ENCODE measurements around the gene MAEA.
"Not testable (repeated sequence)": the region's sequence is repeated elsewhere in the genome, so short reads cannot be mapped to it uniquely, and the experiment has no call there.

Gene MAEA

GRCh38 chr4:1279253-1279652, 10.4 kb upstream of the MAEA start:
- no peak for DNase-seq (ENCODE audit: low read depth)

GRCh38 chr4:1283711-1284110, 6.0 kb upstream of the MAEA start:
- no peak for DNase-seq (ENCODE audit: low read depth)

GRCh38 chr4:1285151-1285789, 4.4 kb upstream of the MAEA start:
- DNase-seq (ENCODE audit: low read depth): no peak

GRCh38 chr4:1285790-1286553, 3.7 kb upstream of the MAEA start:
- DNase-seq (ENCODE audit: low read depth): no peak

GRCh38 chr4:1288786-1289185, 905 bp upstream of the MAEA start:
- DNase-seq (ENCODE audit: low read depth): no peak

GRCh38 chr4:1290165-1290977, 680 bp downstream of the MAEA start:
- no peak for DNase-seq (ENCODE audit: low read depth)

GRCh38 chr4:1291091-1291490, 1.4 kb downstream of the MAEA start:
- DNase-seq (ENCODE audit: low read depth): no peak

- DNase-seq (ENCODE audit: low read depth): no peak
These were observed 2.5 kb downstream of the MAEA start for GRCh38 chr4:1291996-1292702.

- DNase-seq (ENCODE audit: low read depth): not testable (repeated sequence)
These were observed 3.0 kb downstream of the MAEA start for GRCh38 chr4:1292703-1293011.

- no peak for DNase-seq (ENCODE audit: low read depth)
These were observed 3.8 kb downstream of the MAEA start for GRCh38 chr4:1293531-1293941.

GRCh38 chr4:1293991-1294390, 4.3 kb downstream of the MAEA start:
- no peak for DNase-seq (ENCODE audit: low read depth)

GRCh38 chr4:1294424-1294823, 4.7 kb downstream of the MAEA start:
- DNase-seq (ENCODE audit: low read depth): no peak

- DNase-seq (ENCODE audit: low read depth): no peak
These were observed 5.2 kb downstream of the MAEA start for GRCh38 chr4:1294891-1295290.

- no peak for DNase-seq (ENCODE audit: low read depth)
These were observed 5.8 kb downstream of the MAEA start for GRCh38 chr4:1295405-1296055.

GRCh38 chr4:1296324-1297022, 6.8 kb downstream of the MAEA start:
- DNase-seq (ENCODE audit: low read depth): no peak

GRCh38 chr4:1297023-1297395, 7.3 kb downstream of the MAEA start:
- DNase-seq (ENCODE audit: low read depth): no peak

GRCh38 chr4:1297456-1298325, 8.0 kb downstream of the MAEA start:
- no peak for DNase-seq (ENCODE audit: low read depth)

GRCh38 chr4:1298461-1298860, 8.8 kb downstream of the MAEA start:
- no peak for DNase-seq (ENCODE audit: low read depth)

GRCh38 chr4:1299301-1299860, 9.7 kb downstream of the MAEA start:
- DNase-seq (ENCODE audit: low read depth): no peak

Measured in fibroblast of gingiva (primary cell).